Stimulated activated CD4-positive, alpha-beta T cell treated with anti-CD3 and anti-CD28 coated beads, TNF-alpha, amount 100 ng/mL, for 48 hours (primary cell): ENCODE results near the gene PDF.

Source experiments
- DNase-seq, 3 donors: peaks; one replicate each; pipeline ENCODE4 v3.0.0-alpha.2; 2020; ENCODE audit warnings: low read depth in 3 of 3

Gene PDF

GRCh38 chr16:69277413-69277812 lies 53.0 kb downstream of the PDF start:
- DNase-seq: no peak
